IPS-18c (cell line): Measurements from ENCODE around the gene ATXN10.

Experiments
- H3K4me3 ChIP-seq: 2 replicates; pipeline ENCODE4 v1.7.0; 2013; ENCODE audit warnings: low read depth, mild to moderate bottlenecking, low read length, moderate library complexity; ENCODE audit not compliant: insufficient read depth
- H3K9me3 ChIP-seq: one replicate; pipeline ENCODE4 v1.6.1; 2013; ENCODE audit warnings: mild to moderate bottlenecking, low read length, moderate library complexity; ENCODE audit not compliant: control insufficient read depth, insufficient read depth

ATXN10 gene

GRCh38 chr22:45840483-45840882 lies 168.8 kb downstream of the ATXN10 start:
- Histone ChIP-seq H3K4me3 (no peak overlapping the region), H3K9me3 (no peaks in the 10 kb centered on the region)

GRCh38 chr22:45842291-45842991 lies 170.8 kb downstream of the ATXN10 start:
- Histone ChIP-seq H3K4me3 (no peak overlapping the region), H3K9me3 (no peaks in the 10 kb centered on the region)

GRCh38 chr22:45843031-45843430 lies 171.4 kb downstream of the ATXN10 start:
- Histone ChIP-seq H3K4me3 (no peak overlapping the region), H3K9me3 (no peaks in the 10 kb centered on the region)

- H3K4me3 ChIP-seq = no peak overlapping the region
These were observed 172.4 kb downstream of the ATXN10 start for GRCh38 chr22:45843986-45844385.

GRCh38 chr22:45845076-45845487 lies 173.4 kb downstream of the ATXN10 start:
- H3K9me3 ChIP-seq = no peaks in the 10 kb centered on the region
- no peak overlapping the region; the same call in 1 of the 2 replicates for H3K4me3 ChIP-seq

More at GRCh38 chr22:45843986-45844385, 172.4 kb downstream of the ATXN10 start:
- H3K9me3 ChIP-seq = no peaks in the 10 kb centered on the region

- Histone ChIP-seq H3K9me3 (no peaks in the 10 kb centered on the region), H3K4me3 (no peak overlapping the region)
These were observed 175.3 kb downstream of the ATXN10 start for GRCh38 chr22:45846952-45847351.

GRCh38 chr22:45848904-45849303 lies 177.3 kb downstream of the ATXN10 start:
- no peaks in the 10 kb centered on the region for H3K9me3 ChIP-seq
- H3K4me3 ChIP-seq = no peak overlapping the region

GRCh38 chr22:45852826-45853225 lies 181.2 kb downstream of the ATXN10 start:
- H3K9me3 ChIP-seq = no peaks in the 10 kb centered on the region

GRCh38 chr22:45855961-45856360 lies 184.3 kb downstream of the ATXN10 start:
- H3K4me3 ChIP-seq = no peak overlapping the region
- no peaks in the 10 kb centered on the region for H3K9me3 ChIP-seq

More at GRCh38 chr22:45852826-45853225, 181.2 kb downstream of the ATXN10 start:
- no peak overlapping the region for H3K4me3 ChIP-seq

GRCh38 chr22:45857519-45857918 lies 185.9 kb downstream of the ATXN10 start:
- Histone ChIP-seq H3K4me3 (no peak overlapping the region), H3K9me3 (no peaks in the 10 kb centered on the region)

GRCh38 chr22:45859231-45860161 lies 187.9 kb downstream of the ATXN10 start:
- Histone ChIP-seq H3K9me3 (no peaks in the 10 kb centered on the region), H3K4me3 (no peak overlapping the region)

GRCh38 chr22:45860201-45860600 lies 188.6 kb downstream of the ATXN10 start:
- H3K9me3 ChIP-seq = no peaks in the 10 kb centered on the region
- no peak overlapping the region for H3K4me3 ChIP-seq

GRCh38 chr22:45861259-45861658 lies 189.6 kb downstream of the ATXN10 start:
- no peak overlapping the region for H3K4me3 ChIP-seq
- no peaks in the 10 kb centered on the region for H3K9me3 ChIP-seq

- Histone ChIP-seq H3K4me3 (no peak overlapping the region), H3K9me3 (no peaks in the 10 kb centered on the region)
These were observed 192.5 kb downstream of the ATXN10 start for GRCh38 chr22:45863981-45864751.

- H3K9me3 ChIP-seq = no peaks in the 10 kb centered on the region
- H3K4me3 ChIP-seq = no peak overlapping the region
These were observed 193.4 kb downstream of the ATXN10 start for GRCh38 chr22:45864959-45865476.

- H3K9me3 ChIP-seq = no peaks in the 10 kb centered on the region
- H3K4me3 ChIP-seq = no peak overlapping the region
These were observed 194.0 kb downstream of the ATXN10 start for GRCh38 chr22:45865561-45866125.

- no peaks in the 10 kb centered on the region for H3K9me3 ChIP-seq
- H3K4me3 ChIP-seq = peak overlapping the region; percentile 46
These were observed 194.6 kb downstream of the ATXN10 start for GRCh38 chr22:45866126-45866645.
